ENCODE measurements around the gene GSAP.
"Not testable (repeated sequence)": the region's sequence is repeated elsewhere in the genome, so short reads cannot be mapped to it uniquely, and the experiment has no call there.

GSAP gene

DNA sequence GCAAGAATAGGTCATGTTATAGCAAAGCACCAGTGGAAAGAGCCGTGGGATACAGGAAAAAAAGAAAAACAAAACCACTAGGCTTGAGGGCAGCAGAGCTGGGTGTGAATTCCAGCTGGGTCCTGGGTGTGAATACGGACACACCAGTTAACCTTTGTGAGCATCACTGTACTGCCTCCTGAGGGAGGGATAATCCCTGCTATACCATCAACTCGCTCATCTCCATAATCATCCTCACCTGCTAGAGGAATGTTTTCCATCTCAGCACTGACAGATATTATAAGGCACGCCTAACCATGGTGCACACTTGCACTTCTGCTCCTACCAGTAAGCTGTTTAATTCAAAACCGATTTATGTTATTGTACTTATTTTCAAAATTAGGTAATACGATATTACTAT, 62.2 kb downstream of the GSAP start:
- DNase-seq: no peak

DNA sequence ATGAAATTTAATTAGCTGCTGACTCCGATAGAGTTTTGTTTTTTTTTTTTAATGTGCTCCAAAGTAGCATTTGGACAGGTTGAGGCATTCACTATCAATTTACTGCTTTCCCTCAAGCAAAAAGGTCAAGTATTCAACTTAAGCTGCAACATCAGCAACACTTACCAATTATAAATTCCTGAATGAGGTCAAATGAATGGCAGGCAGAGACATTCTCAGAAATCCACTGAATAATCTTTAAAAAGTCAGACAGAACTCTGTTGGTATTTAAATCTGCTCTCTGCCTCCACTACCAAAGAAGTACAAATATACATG, 62.8 kb downstream of the GSAP start:
- no peak for DNase-seq

DNA sequence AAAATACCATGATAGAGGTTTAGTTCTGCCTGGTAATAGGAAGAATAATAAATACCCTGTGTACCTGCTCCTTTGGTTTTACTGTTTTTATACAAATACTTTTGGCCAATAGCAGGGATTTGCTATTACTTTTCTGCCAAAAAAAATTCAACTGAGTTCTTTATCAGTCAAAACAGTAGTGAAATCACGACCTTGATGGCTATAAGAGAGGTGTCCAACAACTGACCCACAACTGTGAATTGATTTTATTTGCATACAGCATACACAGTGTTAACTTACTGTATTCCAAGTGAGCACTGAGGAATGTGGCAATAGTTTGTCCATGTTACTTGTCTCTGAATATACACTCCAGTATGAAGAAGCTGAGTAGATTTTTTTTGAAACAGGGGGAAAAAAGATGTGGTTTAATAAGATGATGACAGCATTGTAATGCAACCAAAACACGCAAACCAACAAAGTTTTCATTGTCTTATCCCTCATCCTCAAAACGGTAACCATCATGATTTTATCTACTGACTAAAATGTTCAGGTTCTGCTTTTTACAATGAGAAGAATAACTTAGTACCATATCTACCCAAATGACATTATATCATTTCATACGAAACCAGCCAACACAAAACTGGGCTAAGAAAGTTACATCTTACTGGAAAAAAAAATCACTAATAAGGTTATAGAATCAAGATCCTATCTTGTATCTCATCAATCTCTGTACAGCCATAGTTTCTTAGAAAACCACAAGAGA, 63.3 kb downstream of the GSAP start:
- peak; percentile 63 for DNase-seq

DNA sequence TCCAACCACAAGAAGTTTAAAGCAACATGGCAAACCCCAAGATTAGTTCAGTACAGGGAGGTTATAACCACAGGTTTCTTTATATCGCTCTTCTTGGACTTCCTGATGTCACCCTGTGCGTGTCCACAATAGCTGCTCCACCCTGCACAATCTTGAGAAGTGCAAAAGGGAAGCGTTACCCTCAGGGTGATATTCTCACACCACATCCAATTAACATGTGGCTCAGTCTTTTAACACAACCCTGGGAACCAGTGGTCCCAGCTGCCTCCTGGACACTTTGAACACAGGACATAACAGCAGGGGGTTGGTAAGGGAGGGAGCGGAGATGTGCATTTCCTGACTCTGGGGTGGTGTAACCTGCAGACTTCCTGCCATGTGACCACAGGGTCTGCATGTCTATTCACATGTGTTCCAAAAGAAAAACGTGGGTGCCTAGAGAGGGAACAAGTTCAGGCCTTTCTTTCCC, 64.6 kb downstream of the GSAP start:
- DNase-seq: peak; percentile 90

DNA sequence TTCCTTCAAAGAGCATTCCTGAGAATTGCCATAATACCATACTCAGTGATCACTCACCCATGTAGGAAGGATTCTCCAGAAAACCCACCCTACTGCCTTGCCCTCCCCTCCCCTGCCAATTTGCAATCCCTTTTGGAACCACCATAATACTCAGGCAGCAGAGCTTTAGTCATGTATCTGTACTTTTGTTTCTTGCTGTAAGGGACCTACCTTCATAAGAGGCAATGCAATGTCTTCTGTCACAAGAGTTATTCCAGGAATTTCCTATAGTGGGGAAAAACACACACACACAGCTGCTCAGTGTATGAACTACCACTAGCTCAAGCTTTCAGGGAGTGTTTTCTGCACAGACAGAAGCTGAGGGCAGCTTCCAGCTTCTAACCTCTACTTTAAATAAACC, 67.0 kb downstream of the GSAP start:
- DNase-seq: no peak

DNA sequence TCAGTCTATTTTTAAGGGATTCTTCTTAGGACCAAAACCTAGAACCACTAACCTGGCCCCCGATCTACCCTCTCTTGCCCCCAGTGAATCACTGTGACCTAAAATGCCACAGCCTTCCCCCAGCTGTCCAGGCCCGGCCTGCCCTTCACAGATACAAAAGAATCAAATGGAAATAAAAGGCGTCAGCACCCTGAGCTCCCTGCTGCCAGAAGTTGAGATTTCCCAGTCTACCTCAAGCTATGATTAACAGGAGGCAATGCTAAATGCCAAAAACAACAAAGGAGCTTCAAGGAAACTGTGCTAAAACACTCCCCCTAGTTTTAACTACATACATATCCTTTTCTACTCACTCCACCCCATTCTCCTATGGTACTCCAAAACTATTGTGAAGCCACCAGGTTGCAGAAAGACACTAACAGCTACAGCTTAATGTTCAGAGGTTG, 67.8 kb downstream of the GSAP start:
- no peak for DNase-seq

DNA sequence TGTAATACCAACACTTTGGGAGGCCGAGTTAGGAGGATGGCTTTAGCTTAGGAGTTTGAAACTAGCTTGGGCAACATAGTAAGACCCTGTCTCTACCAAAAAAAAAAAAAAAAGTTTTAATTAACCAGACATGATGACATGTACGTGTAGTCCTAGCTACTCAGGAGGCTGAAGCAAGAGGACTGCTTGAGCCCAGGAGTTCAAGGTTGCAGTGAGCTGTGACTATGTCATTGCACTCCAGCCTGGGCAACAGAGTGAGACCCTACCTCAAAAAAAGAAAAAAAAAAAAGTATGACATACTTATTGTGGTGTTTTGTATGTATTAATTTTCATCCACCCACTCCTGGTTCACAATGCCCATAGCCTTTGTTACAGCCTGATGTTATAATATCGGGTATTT, 69.7 kb downstream of the GSAP start:
- DNase-seq: no peak

DNA sequence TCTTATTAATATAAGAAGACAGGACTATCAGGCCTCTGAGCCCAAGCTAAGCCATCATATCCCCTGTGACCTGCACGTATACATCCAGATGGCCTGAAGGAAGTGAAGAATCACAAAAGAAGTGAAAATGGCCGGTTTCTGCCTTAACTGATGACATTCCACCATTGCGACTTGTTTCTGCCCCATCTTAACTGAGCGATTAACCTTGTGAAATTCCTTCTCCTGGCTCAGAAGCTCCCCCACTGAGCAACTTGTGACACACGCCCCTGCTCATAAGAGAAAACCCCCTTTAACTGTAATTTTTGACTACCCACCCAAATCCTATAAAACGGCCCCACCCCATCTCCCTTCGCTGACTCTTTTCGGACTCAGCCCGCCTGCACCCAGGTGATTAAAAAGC, 70.7 kb downstream of the GSAP start:
- DNase-seq: not testable (repeated sequence)

DNA sequence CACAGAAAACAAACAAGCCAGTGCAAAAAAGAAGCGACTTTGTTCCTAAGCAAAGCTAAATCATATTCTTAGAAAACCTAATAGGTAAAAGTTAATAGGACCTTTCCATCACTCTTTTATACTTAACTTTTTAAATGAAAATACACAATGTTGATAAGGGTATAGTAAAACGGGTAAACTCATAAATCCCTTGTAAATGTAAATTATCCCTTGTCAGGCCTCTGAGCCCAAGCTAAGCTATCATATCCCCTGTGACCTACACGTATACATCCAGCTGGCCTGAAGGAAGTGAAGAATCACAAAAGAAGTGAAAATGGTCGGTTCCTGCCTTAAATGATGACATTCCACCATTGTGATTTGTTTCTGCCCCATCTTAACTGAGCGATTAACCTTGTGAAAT, 76.4 kb downstream of the GSAP start:
- no peak for DNase-seq

DNA sequence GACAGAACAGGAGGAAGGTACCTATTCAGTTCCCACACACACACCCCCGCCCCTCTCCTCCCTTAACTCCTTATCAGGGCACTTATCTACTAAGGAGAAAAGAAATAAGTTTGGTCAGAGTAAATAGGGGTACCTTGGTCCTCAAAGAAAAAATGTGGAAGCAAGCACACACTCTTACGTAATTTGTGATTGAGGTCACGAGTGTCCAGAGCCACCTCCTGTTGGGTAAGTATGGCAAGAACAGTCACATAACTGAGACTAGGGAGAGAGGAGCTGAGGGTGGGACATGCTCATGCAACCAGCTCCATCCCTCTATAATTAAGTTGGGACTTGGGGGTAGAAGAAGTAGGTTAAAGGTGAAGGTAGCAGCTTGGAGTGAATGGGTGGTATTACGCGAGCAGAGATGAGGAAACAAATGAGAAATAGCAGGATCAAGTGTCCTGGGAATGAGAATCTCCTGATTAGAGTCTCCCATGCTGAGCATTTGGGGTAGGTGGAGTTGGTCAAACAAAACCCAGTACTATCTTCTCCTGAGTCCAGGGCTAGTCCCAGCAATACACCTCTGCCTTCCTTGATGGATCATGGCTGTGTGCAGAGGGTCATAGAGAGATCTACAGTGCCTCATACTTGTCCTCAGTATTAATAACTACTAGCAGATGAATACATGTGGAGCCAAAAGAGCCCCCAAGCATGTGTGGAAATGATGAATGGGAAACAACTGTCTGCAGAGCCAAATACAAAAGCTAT, 77.1 kb downstream of the GSAP start:
- peak; percentile 52 for DNase-seq

DNA sequence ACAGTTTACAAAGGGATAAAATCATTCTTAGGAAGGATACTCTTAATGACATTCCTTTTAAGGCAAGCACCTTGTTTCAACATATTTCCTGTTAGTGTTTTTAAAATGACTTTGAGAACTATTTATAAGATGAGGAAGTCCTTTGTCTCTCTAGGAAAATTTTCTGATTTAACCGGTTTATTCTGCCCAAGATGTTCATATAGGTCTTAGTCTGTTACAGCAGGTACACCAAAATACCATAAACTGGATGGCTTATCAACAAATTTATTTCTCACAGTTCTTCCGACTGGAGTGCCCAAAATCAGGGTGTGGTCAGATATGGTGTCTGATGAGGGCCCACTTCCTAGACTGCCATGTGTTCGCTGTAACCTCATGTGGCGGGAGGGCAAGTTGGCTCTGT, 77.9 kb downstream of the GSAP start:
- DNase-seq: peak; percentile 63

DNA sequence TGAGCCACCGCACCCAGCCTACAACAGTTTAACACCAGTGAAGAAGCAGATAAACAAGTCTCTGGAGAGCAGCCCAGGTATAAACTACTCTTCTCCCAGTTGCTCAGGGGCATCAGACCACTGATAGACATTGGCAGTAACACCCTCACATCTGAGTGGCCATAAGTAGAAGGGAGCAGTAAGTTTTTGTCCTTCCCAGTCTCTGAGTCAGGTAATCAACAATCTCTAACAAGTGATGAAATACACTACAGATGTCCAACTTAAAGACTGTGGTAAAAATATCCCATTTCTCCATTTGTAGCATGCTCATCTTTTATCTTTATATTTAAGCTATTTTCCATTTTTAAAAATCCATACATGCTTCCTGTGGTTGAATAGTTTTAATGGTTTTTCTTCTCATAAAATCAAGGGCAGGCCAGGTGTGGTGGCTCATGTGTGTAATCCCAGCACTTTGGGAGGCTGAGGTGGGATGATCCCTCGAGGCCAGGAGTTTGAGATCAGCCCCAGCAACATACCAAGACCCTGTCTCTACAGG, 78.6 kb downstream of the GSAP start:
- DNase-seq: no peak

DNA sequence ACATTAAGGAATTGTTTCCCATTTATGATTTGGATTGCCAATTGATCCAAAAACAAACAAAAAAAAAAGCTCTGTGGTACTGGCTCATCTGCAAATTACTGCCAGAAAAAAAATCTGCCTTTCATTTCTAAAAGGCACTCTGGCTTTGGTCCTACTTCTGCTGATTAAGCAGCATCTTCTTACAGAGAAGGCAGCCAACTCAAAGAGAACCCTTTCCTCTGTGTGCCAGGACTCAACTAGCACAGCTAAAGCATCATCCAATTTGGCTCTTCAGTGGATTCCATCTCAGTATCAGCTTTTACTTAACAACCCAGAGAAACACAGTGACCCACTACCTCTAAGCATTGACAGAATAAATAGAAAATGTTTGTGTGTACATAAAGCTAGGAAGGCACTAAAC, 80.6 kb downstream of the GSAP start:
- DNase-seq: no peak

DNA sequence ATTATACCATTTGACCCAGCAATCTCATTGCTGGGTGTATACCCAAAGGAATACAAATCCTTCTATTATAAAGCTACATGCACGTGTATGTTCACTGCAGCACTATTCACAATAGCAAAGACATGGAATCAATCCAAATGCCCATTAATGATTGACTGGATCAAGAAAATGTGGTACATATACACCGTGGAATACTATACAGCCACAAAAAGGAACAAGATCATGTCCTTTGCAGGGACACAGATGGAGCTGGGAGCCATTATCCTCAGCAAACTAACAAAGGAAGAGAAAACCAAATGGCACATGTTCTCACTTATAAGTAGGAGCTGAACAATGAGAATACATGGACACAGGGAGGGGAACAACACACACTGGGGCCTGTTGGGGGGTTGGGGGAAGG, 82.1 kb downstream of the GSAP start:
- not testable (repeated sequence) for DNase-seq

DNA sequence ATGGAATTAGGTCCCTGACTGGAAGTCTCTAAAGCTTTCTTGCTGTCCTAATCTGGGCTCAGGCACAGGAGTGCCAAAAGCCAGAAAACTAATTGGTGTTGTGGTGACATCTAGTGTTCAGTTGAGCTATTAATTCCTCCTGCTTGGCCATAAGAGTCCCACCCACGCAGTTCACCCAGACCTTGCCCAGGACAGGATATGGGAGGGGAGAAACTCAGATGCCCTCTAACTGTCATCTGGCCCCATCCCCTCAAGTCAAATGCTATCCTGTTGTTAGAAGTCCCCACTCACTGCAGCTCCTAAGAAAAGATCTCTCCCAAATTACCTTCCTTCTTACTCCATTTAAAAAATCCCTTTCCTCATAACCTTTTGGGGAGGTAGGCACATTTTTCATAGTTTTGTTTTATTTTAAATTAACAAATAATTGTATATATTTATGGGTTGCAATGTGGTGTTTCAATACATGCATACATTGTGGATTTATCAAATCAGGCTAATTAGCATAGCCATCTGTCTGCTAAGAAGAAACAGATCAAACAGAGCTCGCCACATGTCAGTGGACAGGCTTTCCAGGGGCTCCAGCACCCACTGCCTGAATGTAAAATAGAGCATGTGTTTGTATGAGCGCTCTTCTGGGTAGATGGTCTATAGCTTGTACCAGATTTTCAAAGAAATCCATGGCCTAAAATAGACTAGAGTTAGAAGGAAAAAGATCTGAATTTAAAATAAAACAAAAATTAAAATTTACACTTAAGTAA, 84.0 kb downstream of the GSAP start:
- peak; percentile 95 for DNase-seq

DNA sequence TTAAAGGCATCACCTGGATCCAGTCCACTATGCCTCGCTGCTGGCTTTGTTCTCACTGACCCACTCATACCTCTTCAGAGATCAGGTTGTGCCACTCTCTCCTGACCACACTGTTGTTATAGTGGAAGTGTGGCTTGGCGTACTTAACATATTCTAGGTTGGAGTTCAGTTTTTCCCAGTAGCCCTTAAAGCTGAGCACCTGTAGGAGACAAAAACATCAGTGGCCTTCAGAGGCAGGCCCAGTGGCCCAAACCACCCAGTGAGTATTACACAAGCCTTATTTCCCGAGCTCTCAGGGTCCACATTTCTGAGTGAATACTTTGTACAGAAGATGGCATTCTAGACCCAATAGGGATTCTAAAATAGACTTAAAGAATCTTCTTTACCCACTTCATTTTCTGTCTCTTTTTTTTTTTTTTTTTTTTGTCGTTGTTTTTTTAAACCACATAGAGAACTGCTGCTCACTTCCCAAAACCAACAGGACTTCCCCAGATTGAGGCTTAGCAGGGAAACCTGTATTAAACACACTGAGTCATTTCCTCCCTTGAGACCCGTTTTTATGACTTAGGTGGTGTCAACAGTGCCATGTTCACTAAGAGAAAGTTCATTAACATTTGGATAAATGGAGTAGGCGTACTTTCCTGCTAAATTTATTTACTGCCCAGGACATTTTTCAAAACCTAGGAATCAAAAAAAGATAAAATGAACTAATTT, 85.8 kb downstream of the GSAP start:
- DNase-seq: peak; percentile 49

DNA sequence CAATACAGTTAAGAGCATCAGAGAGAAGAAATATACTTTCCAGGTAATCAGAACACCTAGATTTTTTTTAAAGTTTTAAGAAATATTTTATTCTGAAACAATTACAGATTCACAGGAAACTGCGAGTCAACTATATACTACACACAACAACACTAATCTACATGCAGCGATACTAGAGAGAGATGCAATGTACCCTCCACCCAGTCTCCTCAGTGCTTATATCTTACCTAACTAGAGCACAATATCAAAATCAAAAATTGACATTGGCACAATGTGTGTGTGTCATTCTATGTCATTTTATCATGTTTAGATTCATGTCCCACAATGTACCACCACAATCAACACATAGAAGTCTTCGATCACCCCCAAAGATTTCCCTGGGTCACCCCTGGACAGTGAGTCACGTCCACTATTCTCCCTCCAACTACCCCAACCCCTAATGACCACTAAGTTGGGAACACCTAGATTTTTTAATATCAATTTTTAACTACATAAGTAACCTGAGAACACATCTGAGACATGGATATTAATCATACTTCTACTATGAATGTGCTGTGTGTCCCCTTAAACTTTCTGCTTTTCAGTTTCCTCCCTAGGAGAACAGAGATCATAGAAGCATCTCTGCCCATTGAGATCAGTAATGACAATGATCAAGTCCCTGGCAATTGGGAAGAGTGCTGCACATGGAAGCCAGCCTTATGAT, 86.5 kb downstream of the GSAP start:
- no peak for DNase-seq

DNA sequence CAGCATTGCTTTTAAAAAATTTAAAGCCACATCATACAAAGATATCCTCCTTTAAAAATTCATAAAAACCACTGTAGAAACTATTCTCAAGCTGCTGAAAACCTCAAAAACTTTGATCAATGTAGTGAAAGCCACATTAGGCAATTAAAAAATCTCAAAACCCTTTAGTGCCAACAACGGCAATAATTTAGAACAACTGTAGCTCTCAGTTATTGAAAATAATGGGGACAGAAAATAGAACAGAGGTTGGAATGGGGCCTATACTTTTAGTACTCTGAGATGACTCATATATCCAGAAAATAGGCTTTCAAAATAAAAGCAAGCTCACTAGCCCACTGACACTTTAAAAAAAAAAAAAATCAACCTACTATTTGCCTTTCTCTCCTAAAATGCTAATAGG, 87.5 kb downstream of the GSAP start:
- no peak for DNase-seq

DNA sequence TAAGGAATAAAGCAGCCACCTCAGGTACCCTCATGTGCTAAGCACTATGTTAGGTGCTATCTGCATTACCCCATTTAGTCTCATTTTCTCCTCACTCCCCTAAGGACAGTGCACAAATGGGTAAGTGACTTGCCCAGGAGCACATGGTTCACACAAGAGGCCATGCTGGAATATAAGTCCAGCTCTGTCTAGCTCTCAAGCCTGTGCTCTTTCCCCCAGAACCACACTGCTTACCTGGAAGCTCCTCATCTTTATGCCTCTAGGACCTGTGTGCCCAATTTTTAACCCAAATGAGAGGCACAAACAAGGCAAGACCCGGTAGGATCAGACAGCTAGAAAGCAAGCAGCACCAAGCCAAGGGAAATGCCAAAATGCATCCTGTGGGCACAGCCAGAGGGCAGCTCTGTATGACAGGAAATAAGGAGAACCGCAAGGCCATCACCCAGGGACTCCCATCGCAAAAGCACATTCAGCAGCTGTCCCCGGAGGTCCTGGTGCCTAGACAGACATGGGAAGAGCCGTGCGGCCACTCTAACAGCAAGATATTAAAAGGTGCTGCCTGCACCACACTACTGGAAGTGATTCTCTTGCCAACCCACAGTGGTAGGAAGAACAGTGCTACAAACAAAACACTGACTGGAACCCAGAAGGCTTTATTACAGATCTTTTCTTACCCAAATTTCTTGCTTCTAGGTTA, 88.1 kb downstream of the GSAP start:
- DNase-seq: peak; percentile 51

DNA sequence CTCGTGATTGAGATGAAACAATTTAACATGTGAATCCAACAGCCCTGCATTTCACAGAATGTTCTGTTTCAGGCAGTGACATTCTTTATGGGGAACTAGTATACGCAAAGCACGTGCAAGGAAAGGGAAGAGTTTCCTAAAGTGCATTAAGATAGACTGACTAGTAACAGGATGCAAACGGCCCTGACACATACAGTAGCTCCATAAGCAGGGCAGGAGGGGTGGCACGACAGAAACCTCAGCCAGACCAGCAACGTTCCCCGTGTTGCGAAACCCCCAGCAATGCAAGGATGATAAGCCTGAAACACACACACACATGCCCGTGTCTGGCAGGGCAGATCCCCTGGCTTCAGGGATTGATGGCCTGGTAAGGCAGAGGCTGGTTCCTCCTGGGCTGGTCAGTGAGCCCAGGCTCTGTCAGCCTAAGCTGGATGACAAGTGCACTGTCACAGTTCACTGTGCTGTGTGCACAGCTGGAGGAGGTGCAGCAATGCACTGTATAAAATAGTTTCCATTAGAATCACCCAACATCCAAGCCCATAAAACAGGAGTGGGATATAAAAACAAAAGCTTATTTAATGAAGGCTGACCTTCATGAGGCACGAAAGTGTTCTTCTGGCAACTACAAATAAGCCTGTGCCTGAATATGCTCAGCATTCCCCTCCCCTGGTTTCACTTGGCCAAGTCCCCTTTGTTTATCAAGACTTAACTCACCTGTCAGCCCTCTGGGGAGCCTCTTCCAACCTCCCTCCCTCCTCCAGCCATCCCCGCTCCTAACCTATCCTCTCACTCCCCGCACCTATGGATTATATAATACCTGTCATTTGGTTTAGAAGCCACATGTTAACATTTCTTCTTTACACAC, 88.8 kb downstream of the GSAP start:
- peak; percentile 83 for DNase-seq

DNA sequence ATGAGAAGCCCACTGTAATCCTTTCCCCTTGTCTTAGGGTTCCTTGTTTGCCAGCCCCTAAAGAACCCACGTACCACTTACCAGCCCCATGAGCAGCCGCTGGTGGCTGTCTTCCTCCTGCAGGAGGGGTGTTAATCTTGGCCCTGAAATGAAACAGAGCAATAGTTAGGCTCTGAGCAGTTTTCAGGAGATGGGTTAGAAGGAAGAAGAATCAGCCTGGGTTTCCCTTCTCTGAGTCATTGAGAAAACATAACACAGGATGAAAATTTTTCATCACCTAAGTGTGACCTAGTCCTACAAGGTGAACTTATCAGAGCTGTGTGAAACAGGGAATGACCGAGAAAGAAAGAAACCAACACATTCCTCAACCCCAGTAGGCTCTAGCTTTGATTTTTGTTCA, 90.0 kb downstream of the GSAP start:
- no peak for DNase-seq
